Activated T-cell treated with anti-CD3 and anti-CD28 coated beads for 4 hours (primary cell): Measurements from ENCODE around the gene SEC14L5.

Experiments
- DNase-seq: peaks from one replicate; pipeline ENCODE4 v3.0.0-alpha.2; 2020

Gene SEC14L5

DNA sequence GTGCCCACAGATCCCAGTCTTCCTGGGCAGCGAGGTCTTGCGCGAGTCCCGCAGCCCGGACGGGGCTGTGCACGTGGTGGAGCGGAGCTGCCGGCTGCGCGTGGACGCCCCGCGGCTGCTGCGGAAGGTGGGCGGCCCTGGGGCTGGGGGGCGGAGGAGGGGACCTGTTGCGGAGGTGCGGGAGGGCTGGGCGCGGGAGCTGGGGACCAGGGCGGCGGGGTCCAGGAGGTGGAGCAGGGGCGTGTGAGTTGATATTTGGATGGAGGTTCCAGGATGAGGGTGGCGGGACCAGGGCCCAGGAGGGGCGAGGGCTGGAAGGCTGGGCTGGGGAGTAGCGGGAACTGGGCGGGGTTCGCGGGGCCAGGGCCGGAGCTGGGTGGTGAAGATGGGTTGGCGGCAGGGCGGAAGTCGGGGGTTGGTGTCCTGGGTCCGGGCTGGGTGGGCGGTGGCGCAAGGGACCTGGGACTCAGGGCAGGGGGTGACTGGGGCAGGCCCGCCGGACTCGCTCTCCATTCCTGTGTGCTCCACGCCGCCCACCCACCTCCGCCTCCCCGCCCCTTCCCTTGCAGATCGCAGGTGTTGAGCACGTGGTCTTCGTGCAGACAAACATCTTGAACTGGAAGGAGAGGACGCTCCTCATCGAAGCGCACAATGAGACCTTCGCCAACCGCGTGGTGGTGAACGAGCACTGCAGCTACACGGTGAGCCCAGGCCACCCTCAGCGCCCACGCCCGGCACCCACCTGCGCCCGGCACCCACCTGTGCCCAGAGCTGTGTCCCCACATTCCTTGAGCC lies 29.6 kb downstream of the SEC14L5 start:
- DNase-seq = no peak

DNA sequence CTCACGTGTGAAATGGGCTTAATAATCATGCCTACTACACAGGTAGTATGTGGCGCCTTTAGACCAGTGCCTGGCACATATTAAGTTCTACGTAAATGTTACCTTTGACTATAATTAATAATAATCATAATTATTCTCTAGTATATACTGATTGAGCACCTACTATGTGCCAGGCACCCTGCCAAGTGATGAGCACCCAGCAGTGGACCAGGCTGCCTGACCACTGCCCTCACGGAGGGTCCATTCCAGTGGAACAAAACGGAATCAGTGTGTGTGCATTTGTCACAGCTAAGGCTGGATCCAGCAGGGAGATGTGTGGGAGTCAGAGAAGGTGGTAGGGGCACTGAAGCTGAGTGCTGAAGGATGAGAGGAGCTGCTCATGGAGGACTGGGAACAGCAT lies 30.5 kb downstream of the SEC14L5 start:
- no peak for DNase-seq

DNA sequence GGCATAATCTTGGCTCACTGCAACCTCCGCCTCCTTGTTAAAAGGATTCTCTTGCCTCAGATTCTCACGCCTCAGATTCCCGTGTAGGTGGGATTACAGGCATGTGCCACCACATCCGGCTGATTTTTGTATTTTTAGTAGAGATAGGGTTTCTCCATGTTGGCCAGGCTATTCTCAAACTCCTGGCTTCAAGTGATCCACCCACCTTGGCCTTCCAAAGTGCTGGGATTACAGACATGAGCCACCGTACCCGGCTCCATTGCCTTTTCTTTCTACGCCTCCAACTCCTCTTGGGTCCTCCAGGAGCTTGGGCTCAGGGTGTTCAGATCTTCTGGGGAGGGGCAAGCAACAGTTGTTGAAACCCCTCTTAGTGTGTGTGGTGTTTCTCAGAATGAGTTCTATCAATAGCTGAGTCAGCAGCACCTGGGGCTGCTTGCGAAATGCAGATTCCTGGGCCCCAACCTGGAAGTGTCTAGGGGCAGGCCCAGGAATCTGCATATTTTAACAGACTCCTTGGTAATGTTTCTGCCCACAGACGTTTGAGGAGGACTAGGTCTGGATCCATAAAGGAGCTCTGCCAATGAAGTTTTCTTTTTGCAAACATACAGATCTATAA lies 31.4 kb downstream of the SEC14L5 start:
- DNase-seq = no peak

DNA sequence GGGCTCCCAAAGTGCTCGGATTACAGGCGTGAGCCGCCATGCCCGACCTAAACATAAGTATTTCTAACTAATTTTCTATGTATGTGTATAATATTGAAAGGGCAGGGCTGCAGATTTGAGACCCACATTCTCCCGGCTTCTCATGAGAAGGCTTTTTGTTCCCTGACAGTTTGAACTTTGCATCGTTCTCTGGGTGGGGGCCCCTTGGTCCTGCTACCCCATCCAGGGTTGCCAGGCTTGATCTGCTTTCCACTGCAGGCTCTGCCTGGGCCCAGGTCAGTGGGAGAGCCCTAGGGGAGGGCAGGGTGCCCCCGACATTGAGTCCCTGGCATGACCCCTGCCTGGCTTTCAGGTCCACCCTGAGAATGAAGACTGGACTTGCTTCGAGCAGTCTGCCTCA lies 32.3 kb downstream of the SEC14L5 start:
- DNase-seq = no peak

DNA sequence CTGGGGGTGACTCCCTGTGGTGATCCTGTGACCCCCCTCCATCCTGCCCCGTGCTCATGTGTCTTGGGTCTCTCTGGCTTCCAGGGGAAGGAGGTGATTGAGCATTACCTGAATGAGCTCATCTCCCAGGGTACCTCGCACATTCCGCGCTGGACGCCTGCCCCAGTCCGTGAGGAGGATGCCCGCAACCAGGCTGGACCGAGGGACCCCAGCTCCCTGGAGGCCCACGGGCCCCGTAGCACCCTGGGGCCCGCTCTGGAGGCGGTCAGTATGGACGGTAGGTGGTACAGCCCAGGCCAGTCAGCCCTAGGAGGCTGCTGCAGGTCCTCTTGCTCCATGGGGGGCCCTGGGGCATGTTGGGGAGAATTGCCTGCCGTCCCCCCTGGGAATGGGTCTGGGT lies 33.6 kb downstream of the SEC14L5 start:
- DNase-seq = no peak

DNA sequence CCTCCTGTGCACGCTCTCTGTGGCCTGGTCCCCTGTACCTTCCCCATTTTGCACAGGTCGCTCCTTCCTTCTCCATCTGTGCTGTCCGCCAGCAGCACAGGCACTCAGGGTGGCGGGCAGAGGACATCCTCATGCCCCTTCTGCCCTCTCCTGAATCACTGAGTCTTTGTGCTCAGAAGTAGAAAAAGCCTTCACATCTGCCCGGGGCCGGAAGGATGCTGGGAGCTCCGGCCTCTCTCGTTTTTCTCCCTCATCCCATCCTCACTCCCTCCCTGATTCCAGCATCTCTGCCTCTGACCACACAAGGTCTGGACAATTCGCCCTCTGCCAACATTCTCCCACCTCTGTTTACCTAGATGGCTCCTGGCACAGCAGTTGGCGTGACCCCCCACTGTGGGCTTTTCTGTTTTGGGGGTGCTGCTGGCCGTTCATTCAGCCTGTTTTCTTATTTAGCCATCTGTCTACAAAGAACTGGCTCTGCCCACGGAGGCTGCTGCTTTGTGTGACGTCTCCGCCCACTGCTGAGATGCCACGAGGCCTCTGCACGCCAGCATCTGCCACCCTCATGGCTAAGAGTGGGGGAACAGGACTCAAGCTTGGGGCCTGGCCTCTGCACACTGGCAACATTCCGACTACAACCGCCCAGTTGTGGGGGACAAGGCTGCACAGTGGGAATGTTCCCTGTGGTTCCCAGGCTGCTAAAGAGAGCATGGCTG lies 36.7 kb downstream of the SEC14L5 start:
- DNase-seq = no peak

DNA sequence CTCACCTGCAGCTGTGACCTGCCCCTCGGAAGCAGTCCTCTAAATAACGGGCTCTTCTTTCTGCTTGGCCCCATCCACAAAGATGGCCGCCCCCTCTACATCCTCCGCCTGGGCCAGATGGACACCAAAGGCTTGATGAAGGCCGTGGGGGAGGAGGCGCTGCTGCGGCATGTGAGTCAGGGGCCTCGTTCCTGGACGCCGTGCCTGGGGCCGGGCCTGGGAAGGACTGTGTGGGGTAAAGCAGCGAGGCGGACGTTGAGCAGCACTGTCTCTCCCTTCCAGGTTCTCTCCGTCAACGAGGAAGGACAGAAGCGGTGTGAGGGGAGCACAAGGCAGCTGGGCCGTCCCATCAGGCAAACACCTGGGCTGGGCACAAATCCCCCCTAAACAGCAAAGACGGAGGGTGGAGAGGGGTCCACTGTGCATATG lies 42.5 kb downstream of the SEC14L5 start:
- no peak for DNase-seq

DNA sequence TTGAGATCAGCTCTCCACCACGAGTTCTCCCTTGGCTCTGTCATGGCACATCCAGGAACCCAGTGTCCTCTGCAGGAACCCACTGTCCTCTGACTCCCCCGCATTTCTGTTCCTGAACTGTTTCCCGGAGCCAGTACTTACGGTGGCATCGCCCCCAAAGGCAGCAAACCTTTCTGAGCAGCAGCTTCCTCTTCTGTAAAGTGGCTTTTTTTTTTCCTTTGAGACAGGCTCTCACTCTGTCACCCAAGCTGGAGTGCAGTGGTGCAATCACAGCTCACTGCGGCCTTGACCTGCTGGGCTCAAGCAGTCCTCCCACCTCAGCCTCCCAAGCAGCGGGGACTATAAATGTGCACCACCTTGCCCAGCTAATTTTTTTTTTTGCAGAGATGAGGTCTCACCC lies 43.4 kb downstream of the SEC14L5 start:
- no peak for DNase-seq

DNA sequence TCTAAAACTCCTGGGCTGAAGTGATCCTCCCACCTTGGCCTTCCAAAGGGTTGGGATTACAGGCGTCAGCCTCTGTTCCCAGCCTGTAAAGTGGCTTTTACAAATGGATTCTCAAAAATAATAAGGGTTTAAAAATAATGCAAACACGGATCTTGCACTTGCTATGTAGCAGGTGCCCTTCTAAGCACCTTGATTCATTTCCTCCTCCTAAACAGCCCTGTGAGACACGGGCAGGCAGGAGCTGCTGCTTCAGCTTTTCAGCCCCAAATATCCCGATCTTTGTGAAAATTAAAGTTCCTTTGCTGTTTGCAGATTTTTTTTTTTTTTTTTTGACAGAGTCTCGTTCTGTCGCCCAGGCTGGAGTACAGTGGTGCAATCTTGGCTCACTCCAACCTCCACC lies 43.9 kb downstream of the SEC14L5 start:
- DNase-seq = no peak

DNA sequence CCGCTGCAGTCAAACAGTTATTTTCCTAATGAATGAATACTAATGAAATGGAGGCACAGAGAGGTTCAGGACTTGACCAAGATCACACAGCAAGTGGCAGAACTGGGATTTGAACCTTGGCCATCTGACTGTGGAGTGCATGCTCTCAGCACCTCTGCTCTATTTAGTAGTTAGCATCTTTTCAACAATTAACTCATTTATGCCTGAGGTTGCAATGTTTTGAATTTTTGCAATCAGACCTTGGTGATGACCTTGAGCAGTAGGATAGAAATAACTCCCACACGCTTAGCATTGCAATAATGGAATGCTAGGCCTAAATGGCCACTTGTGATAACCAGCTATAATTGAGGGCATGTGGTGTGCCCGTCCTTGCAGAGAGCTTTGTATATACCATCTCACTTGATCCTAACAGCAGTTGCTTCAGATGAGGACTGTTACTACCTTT lies 44.6 kb downstream of the SEC14L5 start:
- no peak for DNase-seq

DNA sequence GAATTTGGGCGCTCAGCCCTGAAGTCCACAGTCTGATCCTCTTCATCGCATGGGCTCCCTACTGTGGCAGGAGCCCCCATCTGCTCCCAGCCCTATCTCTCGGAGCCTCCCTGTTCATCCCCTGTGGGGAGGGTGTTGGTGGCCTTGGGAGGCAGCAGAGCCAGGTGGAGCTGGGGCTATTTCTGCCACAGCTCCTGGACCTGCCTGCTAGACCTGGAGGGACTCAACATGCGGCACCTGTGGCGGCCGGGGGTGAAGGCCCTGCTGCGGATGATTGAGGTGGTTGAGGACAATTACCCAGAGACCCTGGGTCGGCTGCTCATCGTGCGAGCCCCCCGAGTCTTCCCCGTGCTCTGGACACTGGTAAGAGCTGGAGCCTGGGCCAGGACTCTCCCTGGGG lies 45.1 kb downstream of the SEC14L5 start:
- DNase-seq = no peak

DNA sequence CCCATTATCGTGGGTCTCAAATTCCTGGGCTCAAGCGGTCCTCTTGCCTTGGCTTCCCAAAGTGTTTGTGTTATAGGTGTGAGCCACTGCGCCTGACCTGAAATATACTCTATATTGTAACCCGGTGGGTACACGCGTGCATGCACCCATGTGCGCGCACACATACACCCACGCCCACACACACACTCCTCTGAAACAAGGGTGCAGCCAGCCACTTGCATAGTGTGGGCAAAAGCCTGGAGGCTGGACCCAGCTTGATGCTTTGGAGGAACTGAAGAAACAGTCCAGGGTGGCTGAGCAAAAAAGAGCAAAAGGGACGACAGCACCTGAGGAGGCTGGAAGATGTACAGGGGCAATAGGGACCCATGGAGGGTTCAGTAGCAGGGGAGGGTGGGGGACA lies 45.7 kb downstream of the SEC14L5 start:
- no peak for DNase-seq

DNA sequence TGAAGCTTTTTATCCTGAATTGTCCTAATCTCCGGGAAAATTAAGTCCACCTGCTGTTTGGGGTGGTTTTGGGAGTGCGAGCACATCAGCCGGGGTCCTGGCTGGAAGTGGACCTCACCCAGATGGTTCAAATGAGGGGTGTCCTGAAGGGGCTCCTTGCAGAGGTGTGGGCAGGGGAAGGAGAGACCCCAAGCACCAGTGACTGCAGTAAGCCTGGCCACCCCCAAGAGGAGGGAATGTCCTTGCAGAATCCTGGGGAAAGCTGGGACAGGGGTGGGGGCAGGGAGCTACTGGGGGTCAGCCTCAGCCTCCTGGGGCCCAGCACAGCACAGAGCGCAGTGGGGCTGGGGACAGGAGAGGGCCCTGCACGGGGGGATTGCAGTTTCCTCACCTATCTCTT lies 46.2 kb downstream of the SEC14L5 start:
- no peak for DNase-seq

DNA sequence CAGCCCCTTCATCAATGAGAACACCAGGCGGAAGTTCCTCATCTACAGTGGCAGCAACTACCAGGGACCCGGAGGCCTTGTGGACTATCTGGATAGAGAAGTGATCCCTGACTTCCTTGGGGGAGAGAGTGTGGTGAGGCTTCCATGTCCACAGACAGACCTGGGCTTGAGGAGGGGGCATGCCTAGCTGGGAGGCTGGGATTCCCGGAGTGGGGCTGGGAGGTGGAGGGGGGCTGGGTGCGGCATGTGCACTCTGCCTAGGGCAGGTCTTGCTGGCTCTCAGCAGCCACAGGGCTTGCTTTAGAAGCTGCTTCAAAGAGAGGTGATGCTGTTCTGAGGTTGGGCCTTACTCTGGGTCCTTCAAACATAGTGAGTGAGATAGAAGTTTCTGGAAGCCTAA lies 47.8 kb downstream of the SEC14L5 start:
- no peak for DNase-seq

DNA sequence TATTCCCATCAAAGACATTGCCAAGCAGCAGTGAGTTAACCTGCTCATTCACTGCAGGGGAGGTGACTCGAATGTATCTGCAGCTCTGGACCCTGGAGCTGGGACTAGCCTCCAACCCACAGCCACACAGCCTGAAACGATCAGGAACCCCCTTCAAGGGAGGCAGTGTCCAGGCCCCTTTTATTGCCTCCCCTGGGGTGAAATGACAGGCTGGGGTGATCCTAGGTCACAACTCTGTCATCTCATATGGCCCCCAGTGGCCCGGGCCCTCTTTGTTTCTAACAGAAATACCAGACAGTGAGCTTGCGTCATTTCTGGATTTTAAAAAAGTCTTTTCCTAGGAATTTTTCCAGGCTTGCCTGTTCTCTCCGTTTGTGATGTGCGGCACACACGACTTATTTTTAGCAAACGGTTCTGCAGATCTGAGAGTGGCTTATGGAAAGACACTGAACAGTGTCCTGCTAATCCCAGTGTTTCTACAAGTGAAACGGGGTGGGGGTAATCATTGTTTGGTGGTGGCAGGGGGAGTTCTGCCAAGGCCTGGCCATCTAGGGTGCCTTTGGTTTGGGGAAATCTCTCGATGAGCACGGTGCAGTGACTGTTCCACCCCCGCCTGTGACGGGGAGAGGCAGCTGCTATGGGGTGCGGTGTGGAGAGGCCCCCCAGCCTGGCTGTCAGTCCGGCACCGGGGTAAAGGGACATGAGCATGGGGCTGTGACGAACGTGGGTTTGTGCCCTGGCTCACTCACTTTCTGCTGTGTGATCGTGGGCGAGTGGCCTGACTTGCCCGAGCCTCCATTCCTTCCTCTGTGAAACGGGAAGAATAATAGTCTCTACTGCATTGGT lies 48.4 kb downstream of the SEC14L5 start:
- DNase-seq = no peak

DNA sequence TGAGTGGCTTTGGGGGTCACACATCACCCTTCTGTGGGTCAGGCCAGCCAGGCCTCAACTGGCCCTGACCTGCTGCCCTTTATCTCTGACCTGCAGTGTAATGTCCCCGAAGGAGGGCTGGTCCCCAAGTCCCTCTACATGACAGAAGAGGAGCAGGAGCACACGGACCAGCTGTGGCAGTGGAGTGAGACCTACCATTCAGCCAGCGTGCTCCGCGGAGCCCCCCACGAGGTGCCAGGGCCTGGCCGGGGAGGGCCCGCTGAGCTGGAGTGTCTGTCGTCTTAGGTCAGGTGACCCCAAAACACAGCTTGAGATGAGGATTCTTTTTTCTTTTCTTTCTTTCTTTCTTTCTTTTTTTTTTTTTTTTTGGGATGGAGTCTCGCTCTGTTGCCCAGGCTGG lies 49.1 kb downstream of the SEC14L5 start:
- DNase-seq = no peak

DNA sequence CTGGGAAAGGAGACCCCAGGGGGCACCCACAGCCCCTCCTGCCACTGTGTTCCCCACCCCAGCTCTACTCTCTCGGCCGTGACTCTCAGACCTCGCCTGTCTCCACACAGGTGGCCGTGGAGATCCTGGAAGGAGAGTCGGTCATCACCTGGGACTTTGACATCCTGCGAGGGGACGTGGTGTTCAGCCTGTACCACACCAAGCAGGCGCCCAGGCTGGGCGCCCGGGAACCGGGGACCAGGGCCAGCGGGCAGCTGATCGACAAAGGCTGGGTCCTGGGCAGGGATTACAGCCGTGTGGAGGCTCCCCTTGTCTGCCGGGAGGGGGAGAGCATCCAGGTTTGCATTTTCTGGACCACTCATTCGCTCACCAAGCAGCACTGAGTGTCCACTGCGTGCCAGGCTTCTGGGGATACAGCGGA lies 50.2 kb downstream of the SEC14L5 start:
- no peak for DNase-seq

DNA sequence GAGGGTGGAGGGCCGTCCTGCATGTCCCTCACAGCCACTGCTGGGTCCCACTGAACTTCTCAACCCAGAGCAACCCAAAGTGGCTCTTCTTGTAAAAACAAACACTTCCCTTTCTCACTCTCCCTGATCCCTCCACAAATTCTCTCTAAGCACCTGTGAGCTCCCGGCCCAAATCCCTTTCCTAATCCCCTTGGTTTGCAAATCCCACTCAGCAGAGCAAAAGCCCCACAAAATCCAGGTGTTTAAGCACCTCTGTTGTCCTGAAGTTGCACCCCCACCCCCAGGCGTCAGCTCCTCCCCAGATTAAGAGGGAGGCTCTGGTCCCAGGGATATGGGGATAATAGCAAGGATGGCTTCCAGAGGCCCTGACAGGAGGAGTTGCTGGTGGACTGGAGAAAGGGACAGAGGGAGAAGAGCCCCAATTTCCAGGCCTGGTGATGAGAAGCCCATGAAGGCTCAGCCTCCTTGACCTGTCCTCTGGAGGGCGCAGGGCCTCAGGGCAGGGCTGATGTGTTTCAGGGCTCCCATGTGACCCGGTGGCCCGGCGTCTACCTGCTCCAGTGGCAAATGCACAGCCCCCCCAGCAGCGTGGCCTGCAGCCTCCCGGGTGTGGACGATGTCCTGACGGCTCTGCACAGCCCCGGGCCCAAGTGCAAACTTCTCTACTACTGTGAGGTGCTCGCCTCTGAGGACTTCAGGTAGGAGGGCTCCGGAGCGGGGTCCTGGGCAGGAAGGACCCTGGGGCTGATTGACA lies 52.6 kb downstream of the SEC14L5 start:
- DNase-seq = no peak

DNA sequence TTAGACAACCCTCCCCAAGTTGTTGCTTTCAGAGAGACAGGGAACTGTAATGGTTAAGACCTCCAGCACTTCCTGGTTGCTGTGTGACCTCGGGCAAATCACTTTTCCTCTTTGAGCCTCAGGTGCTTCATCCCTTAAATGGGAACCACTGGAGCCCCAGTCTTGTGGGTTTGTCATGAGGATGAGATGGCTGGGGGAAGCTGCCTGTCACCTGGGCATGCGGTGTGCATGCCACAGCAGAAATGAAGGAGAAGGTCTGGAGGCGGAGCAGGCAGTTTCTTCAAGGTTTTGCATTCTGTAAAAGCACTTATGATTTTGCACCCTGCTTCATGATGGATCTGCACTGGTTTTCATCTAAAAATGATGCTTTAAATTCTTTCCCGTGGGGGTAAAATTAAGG lies 53.5 kb downstream of the SEC14L5 start:
- no peak for DNase-seq

DNA sequence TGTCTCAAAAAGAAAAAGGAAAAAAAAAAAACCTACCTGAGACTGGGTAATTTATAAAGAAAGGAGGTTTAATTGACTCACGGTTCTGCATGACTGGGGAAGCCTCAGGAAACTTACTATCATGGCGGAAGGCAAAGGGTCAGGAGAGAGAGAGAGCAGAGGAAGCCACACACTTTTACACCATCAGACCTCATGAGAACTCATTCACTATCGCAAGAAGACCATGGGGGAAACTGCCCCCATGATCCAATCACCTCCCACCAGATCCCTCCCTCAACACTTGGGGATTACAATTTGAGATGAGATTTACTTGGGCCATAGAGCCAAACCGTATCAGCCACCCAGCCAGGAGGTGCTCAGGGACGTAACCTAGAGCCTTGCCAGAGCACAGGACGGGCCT lies 54.8 kb downstream of the SEC14L5 start:
- no peak for DNase-seq

DNA sequence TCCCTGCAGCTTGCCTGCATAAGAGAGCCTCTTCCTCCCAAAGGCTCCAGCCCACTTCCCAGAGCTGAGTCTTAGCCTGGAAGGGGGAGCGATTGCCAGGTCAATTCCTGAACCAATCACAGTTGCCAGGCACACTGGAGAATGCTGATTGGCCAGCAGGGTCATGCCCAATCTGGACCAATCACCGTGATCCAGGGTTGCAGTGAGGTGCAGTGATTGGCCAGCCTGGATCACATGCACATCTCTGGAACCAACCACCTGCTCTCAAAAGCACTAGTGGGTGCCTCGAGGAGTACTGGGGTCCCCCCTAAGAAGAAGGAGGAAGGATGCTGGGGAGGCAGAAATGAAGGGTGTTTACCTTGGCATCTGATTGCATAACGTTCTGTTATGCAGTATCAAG lies 57.2 kb downstream of the SEC14L5 start:
- no peak for DNase-seq

DNA sequence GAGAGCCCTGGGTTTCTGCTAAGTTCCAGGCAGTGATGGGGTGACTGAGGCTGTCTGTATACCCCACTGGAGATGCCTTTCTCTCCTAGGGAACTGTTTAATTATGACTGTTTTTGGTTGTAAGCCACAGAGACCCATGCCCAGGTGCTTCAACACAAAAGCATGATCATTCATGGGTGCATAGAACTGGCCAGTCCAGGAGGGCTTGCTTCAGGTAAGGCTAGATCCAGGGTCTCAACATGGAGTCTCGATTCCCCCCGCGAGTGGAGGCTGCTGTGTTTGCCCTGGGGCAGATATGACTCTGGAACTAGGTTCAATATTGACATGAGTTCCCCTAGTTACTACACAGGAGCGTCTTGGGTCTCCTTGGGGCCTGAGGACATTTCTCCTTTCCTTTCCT lies 57.8 kb downstream of the SEC14L5 start:
- DNase-seq = no peak
